AG09319 (cell line): ENCODE data around the gene CALU.
A peak's percentile ranks its signal among the peaks of the same experiment; 100 is the strongest.

Source experiments
- DNase-seq: peaks from one replicate; pipeline ENCODE4 v3.0.0-alpha.2; 2010; ENCODE audit warnings: low read depth; ENCODE audit errors: extremely low read depth
- TF ChIP-seq, protein P1 (sequence below): IDR thresholded peaks from 2 replicates; pipeline ENCODE4 v1.5.1; 2011; ENCODE audit warnings: low read depth, mild to moderate bottlenecking, inconsistent platforms, low read length, moderate library complexity

Gene CALU

DNA sequence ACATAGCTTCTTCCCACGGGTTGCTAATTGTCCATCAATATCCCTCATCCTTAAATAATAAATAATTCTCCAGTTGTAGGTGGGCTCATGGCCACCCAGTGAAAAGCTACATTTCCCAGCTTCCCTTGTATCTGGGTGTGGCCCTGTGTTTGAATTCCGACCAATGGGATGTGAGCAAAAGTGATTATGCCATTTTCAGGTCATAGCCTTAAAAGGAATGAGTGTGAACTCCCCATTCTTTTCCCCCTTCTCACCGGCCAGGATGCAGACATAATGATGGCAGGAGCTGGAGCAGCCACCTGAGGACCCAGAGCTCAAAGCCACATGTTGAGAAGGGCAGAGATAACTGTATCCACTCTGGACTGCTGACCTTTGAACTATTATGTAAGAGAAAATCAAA lies 30.3 kb upstream of the CALU start:
- no peak for DNase-seq
- TF ChIP-seq, protein P1, sequence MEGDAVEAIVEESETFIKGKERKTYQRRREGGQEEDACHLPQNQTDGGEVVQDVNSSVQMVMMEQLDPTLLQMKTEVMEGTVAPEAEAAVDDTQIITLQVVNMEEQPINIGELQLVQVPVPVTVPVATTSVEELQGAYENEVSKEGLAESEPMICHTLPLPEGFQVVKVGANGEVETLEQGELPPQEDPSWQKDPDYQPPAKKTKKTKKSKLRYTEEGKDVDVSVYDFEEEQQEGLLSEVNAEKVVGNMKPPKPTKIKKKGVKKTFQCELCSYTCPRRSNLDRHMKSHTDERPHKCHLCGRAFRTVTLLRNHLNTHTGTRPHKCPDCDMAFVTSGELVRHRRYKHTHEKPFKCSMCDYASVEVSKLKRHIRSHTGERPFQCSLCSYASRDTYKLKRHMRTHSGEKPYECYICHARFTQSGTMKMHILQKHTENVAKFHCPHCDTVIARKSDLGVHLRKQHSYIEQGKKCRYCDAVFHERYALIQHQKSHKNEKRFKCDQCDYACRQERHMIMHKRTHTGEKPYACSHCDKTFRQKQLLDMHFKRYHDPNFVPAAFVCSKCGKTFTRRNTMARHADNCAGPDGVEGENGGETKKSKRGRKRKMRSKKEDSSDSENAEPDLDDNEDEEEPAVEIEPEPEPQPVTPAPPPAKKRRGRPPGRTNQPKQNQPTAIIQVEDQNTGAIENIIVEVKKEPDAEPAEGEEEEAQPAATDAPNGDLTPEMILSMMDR = no peak

DNA sequence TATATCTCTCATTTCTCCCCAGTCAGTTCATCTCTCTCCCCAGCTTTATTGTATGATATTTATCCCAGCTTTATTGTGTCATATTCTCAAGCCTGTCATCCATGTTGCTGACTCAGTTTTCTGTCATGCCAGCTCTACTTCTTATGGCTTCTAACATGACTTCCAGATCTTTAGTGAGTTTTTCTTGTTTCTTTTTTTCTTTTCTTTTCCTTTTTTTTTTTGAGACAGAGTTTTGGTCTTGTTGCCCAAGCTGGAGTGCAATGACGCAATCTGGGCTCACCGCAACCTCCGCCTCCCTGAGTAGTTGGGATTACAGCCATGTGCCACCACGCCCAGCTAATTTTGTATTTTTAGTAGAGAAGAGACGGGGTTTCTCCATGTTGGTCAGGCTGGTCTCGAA lies 28.7 kb upstream of the CALU start:
- TF ChIP-seq, protein P1 = no peak
- peak; percentile 8 for DNase-seq

DNA sequence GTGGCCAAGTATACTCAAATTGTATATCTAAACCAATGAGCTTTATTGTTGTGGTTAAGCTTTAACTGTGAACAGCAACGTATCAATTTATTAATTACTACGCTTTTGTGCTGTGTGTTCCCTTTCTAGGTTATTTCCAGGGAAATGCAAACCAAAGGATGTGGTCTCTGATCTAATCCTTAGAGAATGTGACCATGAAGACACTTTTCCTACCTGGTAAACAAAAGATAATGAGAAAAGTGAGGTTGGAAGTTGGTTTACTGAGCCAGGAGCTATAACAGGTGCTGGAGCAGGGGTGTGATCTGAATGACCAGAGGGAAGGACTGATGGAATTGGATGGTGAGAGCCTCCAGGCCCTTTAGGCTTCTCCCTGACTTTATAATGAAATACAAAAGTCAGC lies 25.4 kb upstream of the CALU start:
- no peak for DNase-seq
- TF ChIP-seq, protein P1 = no peak

DNA sequence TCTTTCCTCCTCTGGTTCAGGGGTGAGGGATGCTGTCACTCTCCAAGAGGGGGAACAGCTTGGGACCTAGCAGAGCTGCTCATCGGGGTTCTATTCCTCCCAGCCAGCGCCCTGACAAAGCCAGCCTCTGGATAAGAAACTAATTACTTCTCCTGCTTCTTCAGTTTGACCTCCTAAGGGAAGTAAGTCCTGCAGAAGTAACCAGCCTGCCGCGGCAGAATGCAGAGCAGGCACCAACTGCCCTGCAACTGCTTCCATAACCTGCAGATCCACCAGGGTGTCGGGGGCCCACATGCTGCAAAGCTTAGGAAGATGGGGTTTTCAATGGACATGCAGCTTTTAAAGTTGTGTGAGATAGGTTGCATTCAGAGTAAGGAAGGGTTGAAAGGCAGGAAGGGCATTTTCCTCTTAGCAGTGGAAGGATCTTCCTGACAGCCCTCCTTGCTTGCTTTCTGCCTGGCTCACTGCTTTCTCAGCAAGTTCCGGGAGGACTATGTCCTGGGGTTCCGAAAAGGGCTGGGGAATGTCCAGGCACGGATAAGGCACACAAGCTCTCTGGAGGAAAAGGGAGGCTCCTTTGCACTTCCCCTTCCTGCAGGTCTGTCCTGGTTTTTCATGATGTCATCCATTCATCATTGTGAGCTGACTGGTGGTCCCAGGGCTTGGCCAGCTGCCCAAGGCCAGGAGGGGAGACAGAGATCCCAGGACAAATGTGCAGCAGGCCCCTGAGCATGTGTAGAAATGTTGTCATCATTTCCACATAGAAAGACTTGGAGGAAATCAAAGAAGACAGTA lies 24.3 kb upstream of the CALU start:
- DNase-seq = no peak
- TF ChIP-seq, protein P1 = no peak

DNA sequence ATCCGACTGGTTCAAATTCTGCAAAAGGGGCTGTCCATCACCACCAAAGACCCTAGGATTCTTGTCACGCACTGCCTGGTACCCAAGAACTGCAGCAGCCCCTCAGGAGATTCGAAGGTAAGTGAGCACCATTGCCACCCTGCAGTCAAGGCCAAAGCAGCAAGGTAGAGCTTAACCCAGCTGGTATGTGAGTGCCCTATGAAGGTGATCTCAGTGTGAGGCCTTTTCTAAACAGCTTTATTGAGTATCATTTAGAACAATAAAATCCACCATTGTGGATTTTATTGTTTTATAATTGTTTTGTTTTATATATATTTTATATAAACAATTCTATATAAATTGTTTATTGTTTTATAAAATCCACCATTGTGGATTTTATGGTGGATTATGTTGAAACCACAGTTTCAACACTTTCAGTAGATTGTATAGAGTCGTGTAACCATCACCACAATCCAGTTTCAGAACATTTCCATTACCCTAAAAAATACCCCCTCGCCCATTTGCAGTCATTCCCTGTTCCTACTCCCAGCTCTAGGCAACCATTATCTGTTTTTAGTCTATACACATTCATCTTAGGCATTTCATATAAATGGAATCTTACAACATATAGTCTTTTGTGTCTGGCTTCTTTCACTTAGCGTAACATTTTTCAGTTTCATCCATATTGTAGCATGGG lies 20.1 kb upstream of the CALU start:
- no peak for DNase-seq
- TF ChIP-seq, protein P1 = no peak

DNA sequence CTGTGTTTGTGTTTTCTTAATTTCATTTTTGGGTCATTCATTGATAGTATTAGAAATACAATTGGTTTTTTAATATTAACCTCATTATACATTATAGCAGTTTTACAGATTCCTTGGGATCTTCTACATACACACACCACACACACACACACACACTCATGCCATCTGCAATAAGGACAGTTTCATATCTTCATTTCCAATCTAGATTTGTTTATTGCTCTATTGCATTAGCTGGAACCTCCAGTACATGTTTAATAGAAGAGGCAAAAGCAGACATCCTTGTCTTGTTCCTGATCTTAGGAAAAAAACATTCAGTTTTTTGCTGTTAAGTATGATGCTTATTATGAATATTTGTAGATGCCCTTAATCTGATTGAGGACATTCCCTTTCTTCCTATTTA lies 17.8 kb upstream of the CALU start:
- TF ChIP-seq, protein P1 = no peak
- no peak for DNase-seq

DNA sequence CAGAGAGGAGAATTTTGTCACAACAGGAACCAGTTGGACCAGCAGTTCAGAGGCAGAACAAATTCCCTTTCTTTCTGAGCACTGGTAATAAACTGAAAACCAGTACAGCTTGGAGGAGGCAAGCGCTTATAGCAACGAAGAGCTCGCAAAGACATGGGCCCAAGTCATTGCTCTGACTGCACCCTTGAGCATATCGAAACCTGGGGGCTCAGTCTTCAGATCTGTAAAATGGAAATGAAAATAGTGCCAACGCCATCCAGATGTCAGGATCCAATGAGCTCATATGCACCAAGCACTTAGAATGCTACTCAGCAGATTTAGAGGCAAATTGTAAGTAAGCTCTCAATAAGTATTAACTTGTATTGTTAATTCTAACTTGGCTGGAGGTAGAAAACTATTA lies 14.4 kb upstream of the CALU start:
- DNase-seq = no peak
- TF ChIP-seq, protein P1 = no peak
